ENCODE data around the gene MAML1.

DNA sequence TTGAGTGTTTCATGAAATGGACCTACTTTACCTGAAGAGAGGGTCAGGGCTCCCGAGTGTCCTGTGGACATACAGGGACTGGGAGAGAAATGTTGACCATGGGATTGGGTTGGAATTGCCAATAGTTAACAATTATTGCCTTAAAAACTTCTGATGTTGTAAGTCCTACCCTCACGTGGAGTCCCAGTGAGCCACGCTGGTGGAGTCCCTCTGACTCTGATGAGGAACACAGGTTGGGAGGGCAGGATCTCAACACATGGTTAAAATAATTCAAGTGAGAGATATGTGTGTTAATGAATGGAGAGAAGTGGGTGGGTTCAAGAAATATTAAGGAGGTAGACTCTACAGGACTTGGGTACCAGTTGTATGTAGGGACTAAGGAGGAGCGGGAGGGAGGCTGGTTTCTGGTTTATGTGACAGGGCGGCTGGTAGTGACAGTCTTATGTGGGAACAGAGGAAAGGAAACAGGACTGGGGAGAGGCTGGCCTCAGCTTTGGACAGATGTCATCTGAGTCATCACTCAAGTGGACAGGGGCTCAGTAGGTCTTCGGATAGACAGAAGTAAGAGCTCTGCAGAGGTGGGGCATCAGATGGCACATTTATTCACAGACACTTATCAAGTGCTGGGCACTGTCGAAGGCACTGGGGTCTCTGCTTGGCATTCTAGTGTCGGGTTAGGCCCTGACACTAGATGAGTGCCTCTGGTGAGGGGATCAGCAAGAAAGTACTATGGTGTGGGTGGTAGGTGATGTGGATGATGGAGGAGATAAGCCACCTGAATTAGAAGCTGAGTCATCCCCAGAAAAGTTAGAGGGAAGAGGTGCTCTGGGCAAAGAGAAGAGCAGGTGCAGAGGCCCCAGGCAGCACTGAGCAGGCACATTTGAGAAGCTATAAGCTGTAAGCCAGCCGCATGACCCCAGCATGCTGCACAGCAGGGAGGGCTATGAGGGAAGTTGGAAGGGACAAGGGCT, 27.2 kb downstream of the MAML1 start:
- TF ChIP-seq, protein P1, sequence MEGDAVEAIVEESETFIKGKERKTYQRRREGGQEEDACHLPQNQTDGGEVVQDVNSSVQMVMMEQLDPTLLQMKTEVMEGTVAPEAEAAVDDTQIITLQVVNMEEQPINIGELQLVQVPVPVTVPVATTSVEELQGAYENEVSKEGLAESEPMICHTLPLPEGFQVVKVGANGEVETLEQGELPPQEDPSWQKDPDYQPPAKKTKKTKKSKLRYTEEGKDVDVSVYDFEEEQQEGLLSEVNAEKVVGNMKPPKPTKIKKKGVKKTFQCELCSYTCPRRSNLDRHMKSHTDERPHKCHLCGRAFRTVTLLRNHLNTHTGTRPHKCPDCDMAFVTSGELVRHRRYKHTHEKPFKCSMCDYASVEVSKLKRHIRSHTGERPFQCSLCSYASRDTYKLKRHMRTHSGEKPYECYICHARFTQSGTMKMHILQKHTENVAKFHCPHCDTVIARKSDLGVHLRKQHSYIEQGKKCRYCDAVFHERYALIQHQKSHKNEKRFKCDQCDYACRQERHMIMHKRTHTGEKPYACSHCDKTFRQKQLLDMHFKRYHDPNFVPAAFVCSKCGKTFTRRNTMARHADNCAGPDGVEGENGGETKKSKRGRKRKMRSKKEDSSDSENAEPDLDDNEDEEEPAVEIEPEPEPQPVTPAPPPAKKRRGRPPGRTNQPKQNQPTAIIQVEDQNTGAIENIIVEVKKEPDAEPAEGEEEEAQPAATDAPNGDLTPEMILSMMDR (IDR thresholded peaks at IDR 0.05) = no peak
- TF ChIP-seq POLR2A (IDR thresholded peaks at IDR 0.05) = no peak
